NAMALWA (cell line): ENCODE measurements around the gene ACOXL.

Experiments used
- DNase-seq: peaks from one replicate; pipeline ENCODE4 v3.0.0-alpha.2; 2015; ENCODE audit warnings: low spot score

ACOXL gene

GRCh38 chr2:110858135-110858725 lies 125.9 kb downstream of the ACOXL start:
- peak; percentile 68 for DNase-seq

- DNase-seq = no peak
Measured at GRCh38 chr2:110858993-110859701, 126.8 kb downstream of the ACOXL start.

- DNase-seq = no peak
Measured at GRCh38 chr2:110860630-110861029, 128.3 kb downstream of the ACOXL start.

- no peak for DNase-seq
Measured at GRCh38 chr2:110861616-110862260, 129.4 kb downstream of the ACOXL start.

- DNase-seq = no peak
Measured at GRCh38 chr2:110863726-110864125, 131.4 kb downstream of the ACOXL start.

GRCh38 chr2:110864176-110864575 lies 131.8 kb downstream of the ACOXL start:
- peak; percentile 19 for DNase-seq

- DNase-seq = no peak
Measured at GRCh38 chr2:110864731-110865130, 132.4 kb downstream of the ACOXL start.

- DNase-seq = no peak
Measured at GRCh38 chr2:110865188-110865587, 132.8 kb downstream of the ACOXL start.

- DNase-seq = no peak
Measured at GRCh38 chr2:110866045-110866444, 133.7 kb downstream of the ACOXL start.

- DNase-seq = no peak
Measured at GRCh38 chr2:110866466-110866865, 134.1 kb downstream of the ACOXL start.

GRCh38 chr2:110867078-110867477 lies 134.7 kb downstream of the ACOXL start:
- no peak for DNase-seq

GRCh38 chr2:110868971-110869370 lies 136.6 kb downstream of the ACOXL start:
- DNase-seq = no peak

GRCh38 chr2:110869472-110870446 lies 137.4 kb downstream of the ACOXL start:
- DNase-seq = no peak

GRCh38 chr2:110870545-110870944 lies 138.2 kb downstream of the ACOXL start:
- no peak for DNase-seq

GRCh38 chr2:110871637-110872036 lies 139.3 kb downstream of the ACOXL start:
- no peak for DNase-seq

- DNase-seq = no peak
Measured at GRCh38 chr2:110872521-110872920, 140.1 kb downstream of the ACOXL start.

GRCh38 chr2:110873056-110873502 lies 140.7 kb downstream of the ACOXL start:
- DNase-seq = no peak

GRCh38 chr2:110873597-110874452 lies 141.5 kb downstream of the ACOXL start:
- no peak for DNase-seq

- no peak for DNase-seq
Measured at GRCh38 chr2:110874453-110875383, 142.3 kb downstream of the ACOXL start.

GRCh38 chr2:110875384-110875725 lies 143.0 kb downstream of the ACOXL start:
- no peak for DNase-seq
